ENCODE measurements around the gene PUM2.

Gene PUM2

GRCh38 chr2:20215183-20216040 lies 135.2 kb downstream of the PUM2 start:
- no peak for DNase-seq (ENCODE audit: low read depth)

- DNase-seq (ENCODE audit: low read depth) = no peak
These were observed 136.0 kb downstream of the PUM2 start for GRCh38 chr2:20214566-20215182.

- no peak for DNase-seq (ENCODE audit: low read depth)
These were observed 136.7 kb downstream of the PUM2 start for GRCh38 chr2:20213651-20214565.

GRCh38 chr2:20212871-20213503 lies 137.7 kb downstream of the PUM2 start:
- DNase-seq (ENCODE audit: low read depth) = no peak

- DNase-seq (ENCODE audit: low read depth) = no peak
These were observed 138.2 kb downstream of the PUM2 start for GRCh38 chr2:20212459-20212870.

- DNase-seq (ENCODE audit: low read depth) = no peak
These were observed 138.7 kb downstream of the PUM2 start for GRCh38 chr2:20211860-20212458.

- no peak for DNase-seq (ENCODE audit: low read depth)
These were observed 139.2 kb downstream of the PUM2 start for GRCh38 chr2:20211420-20211819.

- DNase-seq (ENCODE audit: low read depth) = no peak
These were observed 140.2 kb downstream of the PUM2 start for GRCh38 chr2:20210462-20210861.

- no peak for DNase-seq (ENCODE audit: low read depth)
These were observed 141.1 kb downstream of the PUM2 start for GRCh38 chr2:20209373-20210109.

GRCh38 chr2:20208476-20208859 lies 142.2 kb downstream of the PUM2 start:
- DNase-seq (ENCODE audit: low read depth) = no peak

- DNase-seq (ENCODE audit: low read depth) = no peak
These were observed 143.6 kb downstream of the PUM2 start for GRCh38 chr2:20207051-20207450.

GRCh38 chr2:20205915-20206524 lies 144.6 kb downstream of the PUM2 start:
- no peak for DNase-seq (ENCODE audit: low read depth)

GRCh38 chr2:20205069-20205468 lies 145.6 kb downstream of the PUM2 start:
- no peak for DNase-seq (ENCODE audit: low read depth)

- DNase-seq (ENCODE audit: low read depth) = no peak
These were observed 147.0 kb downstream of the PUM2 start for GRCh38 chr2:20203521-20204225.

- DNase-seq (ENCODE audit: low read depth) = no peak
These were observed 147.6 kb downstream of the PUM2 start for GRCh38 chr2:20203072-20203471.

- no peak for DNase-seq (ENCODE audit: low read depth)
These were observed 149.0 kb downstream of the PUM2 start for GRCh38 chr2:20201671-20202070.

GRCh38 chr2:20200697-20201555 lies 149.7 kb downstream of the PUM2 start:
- DNase-seq (ENCODE audit: low read depth) = no peak

GRCh38 chr2:20199633-20200270 lies 150.9 kb downstream of the PUM2 start:
- DNase-seq (ENCODE audit: low read depth) = no peak

Measured in stimulated activated CD8-positive, alpha-beta memory T cell treated with anti-CD3 and anti-CD28 coated beads, Interleukin-12 subunit alpha, Interleukin-12 subunit beta, amount 100 ng/mL, for 4 hours (primary cell).